T-cell (primary cell): Measurements from ENCODE around the gene SFPQ. TPM values are rescaled to one million over a fixed set of nuclear protein-coding genes. Genes with fewer than 3 reads are reported as not detected.

Experiments
- ATAC-seq, 4 experiments: fragments of 200-7000 bp in 3 of 4; fragments of 150-1000 bp in 1 of 4; cut with Tn5 transposase; replicated peaks in 1 of 4; 1 replicate in 3 of 4; 2 replicates in 1 of 4; pipeline ENCODE4 v1.10.0; 2021; ENCODE audit warnings: moderate library complexity in 3 of 4, mild to moderate bottlenecking in 2 of 4, moderate number of reproducible peaks in 1 of 4
- CTCF ChIA-PET, 2 donors: fragments of 300-600 bp; sonication (Branson Sonifier 250); formaldehyde crosslinking; loops; one replicate each; lab custom pipeline; 2022; ENCODE audit warnings: antibody characterized with exemption in 2 of 2; lab: Charles Lee
- POLR2A ChIA-PET, 2 donors: fragments of 300-600 bp; sonication (Branson Sonifier 250); formaldehyde crosslinking; loops; one replicate each; lab custom pipeline; 2022; ENCODE audit warnings: antibody characterized with exemption in 2 of 2; lab: Charles Lee
- DNase-seq, 35 experiments: peaks; one replicate each; pipeline versions ENCODE4 v3.0.0 to v3.0.0-alpha.2; 2013 to 2023
- H3K27ac ChIP-seq: one replicate; pipeline ENCODE4 v1.5.1; 2013; ENCODE audit warnings: low read length
- H3K27me3 ChIP-seq, 2 experiments: replicated peaks in 1 of 2; 1 replicate in 1 of 2; 2 replicates in 1 of 2; pipeline versions ENCODE4 v1.6.1 to v1.7.0; 2013; ENCODE audit warnings: low read length in 1 of 2, mixed read lengths in 1 of 2; ENCODE audit not compliant: control insufficient read depth in 2 of 2, insufficient read depth in 2 of 2; ENCODE audit errors: extremely low read depth in 1 of 2
- H3K36me3 ChIP-seq, 2 donors: 1 replicate in 1 of 2; 2 replicates in 1 of 2; pipeline versions ENCODE4 v1.6.1 to v1.7.0; 2013; ENCODE audit warnings: low read length in 1 of 2; ENCODE audit not compliant: control insufficient read depth in 2 of 2, insufficient read depth in 1 of 2; ENCODE audit errors: extremely low read depth in 1 of 2
- H3K4me1 ChIP-seq, 2 experiments: 1 replicate in 1 of 2; 2 replicates in 1 of 2; pipeline versions ENCODE4 v1.6.1 to v1.7.0; 2013; ENCODE audit warnings: low read length in 2 of 2, mixed read lengths in 1 of 2; ENCODE audit not compliant: insufficient read depth in 2 of 2, control insufficient read depth in 1 of 2; ENCODE audit errors: extremely low read depth in 1 of 2
- H3K4me3 ChIP-seq, 2 donors: 1 replicate in 1 of 2; 2 replicates in 1 of 2; pipeline versions ENCODE4 v1.5.1 to v1.7.0; 2013; ENCODE audit warnings: mild to moderate bottlenecking in 2 of 2, low read length in 1 of 2, moderate library complexity in 1 of 2; ENCODE audit not compliant: control insufficient read depth in 1 of 2; ENCODE audit errors: extremely low read depth in 1 of 2
- H3K9me3 ChIP-seq: 2 replicates; pipeline ENCODE4 v1.7.0; 2013
- H3K27ac Mint-ChIP-seq, 2 donors: one replicate each; pipeline ENCODE4 v1.8.0; 2020 to 2021; ENCODE audit warnings: mild to moderate bottlenecking in 2 of 2, mixed read lengths in 2 of 2
- H3K27me3 Mint-ChIP-seq, 2 donors: one replicate each; pipeline ENCODE4 v1.8.0; 2021 to 2022; ENCODE audit warnings: mixed read lengths in 2 of 2
- H3K36me3 Mint-ChIP-seq: one replicate; pipeline ENCODE4 v1.8.0; 2021; ENCODE audit warnings: mixed read lengths
- H3K4me1 Mint-ChIP-seq, 3 donors: one replicate each; pipeline ENCODE4 v1.8.0; 2020 to 2022; ENCODE audit warnings: mixed read lengths in 3 of 3, mild to moderate bottlenecking in 1 of 3
- H3K4me3 Mint-ChIP-seq, 3 donors: one replicate each; pipeline ENCODE4 v1.8.0; 2020 to 2022; ENCODE audit warnings: mild to moderate bottlenecking in 3 of 3, mixed read lengths in 3 of 3, moderate library complexity in 3 of 3
- H3K9me3 Mint-ChIP-seq, 3 donors: one replicate each; pipeline ENCODE4 v1.8.0; 2020 to 2022; ENCODE audit warnings: mixed read lengths in 3 of 3
- WGBS: methylation state at CpG from one replicate; pipeline ENCODE4 v1.1.5; 2013; ENCODE audit warnings: missing lambda C conversion rate; ENCODE audit not compliant: insufficient coverage; 5-methylcytosine and 5-hydroxymethylcytosine counted together
- total RNA-seq, 35 experiments: library from RNA in 6 of 35; stranded (reverse) in 6 of 35; fragments of 120-200 nt in 1 of 35; gene quantifications; one replicate each; pipeline versions ENCODE4 v1.2.1 to v1.2.4 and lab custom pipeline; 2013 to 2026

The SFPQ gene
- total RNA-seq, 5 donors from 2014 or later (not counting 1 experiment from before 2014, with no cell fraction given) = 287 to 589 (median 319) TPM

- H3K36me3 Mint-ChIP-seq = peaks cover 89% of the 10 kb centered on the region
- 0% methylated on average over 1 of the region's 12 CpGs for WGBS
- H3K4me1 ChIP-seq = peaks cover 31 to 50% of the 10 kb centered on the region in 2 experiments
Observed at GRCh38 chr1:35184495-35185199, 8.3 kb downstream of the SFPQ start.

GRCh38 chr1:35181790-35182455 lies 11.0 kb downstream of the SFPQ start:
- DNase-seq = no peak
- no peaks in the 10 kb centered on the region for H3K27me3 Mint-ChIP-seq
- CTCF ChIA-PET = no interaction called here
- Histone ChIP-seq H3K4me3 (no peak overlapping the region), H3K9me3 (no peaks in the 10 kb centered on the region), H3K27ac (no peak overlapping the region), H3K36me3 (peaks cover 11 to 98% of the 10 kb centered on the region in 2 donors), H3K27me3 (no peaks in the 10 kb centered on the region), H3K4me1 (peaks cover 8 to 35% of the 10 kb centered on the region in 2 experiments)
- WGBS = 38% methylated on average over 1 of the region's 4 CpGs
- peak overlapping the region; percentile 17 to 61 for H3K27ac Mint-ChIP-seq
- peaks cover 73 to 84% (median 77%) of the 10 kb centered on the region in 3 donors for H3K4me1 Mint-ChIP-seq
- POLR2A ChIA-PET = interaction anchor here (0.8 to 1.1 kb wide), 3 partner anchors 9 to 12 kb away, joined by 3 to 9 read pairs (median 3); partner anchors contain the start of gene SFPQ (in 1 of the 2)
- peaks cover 81% of the 10 kb centered on the region for H3K36me3 Mint-ChIP-seq
- no peaks in the 10 kb centered on the region for H3K9me3 Mint-ChIP-seq
- no peak overlapping the region for H3K4me3 Mint-ChIP-seq
- no peak for ATAC-seq

More at GRCh38 chr1:35184495-35185199, 8.3 kb downstream of the SFPQ start:
- Mint-ChIP-seq H3K27ac (peak overlapping the region; percentile 17 to 70), H3K4me3 (peak overlapping the region in 1 of 3 donors; percentile 49), H3K9me3 (no peaks in the 10 kb centered on the region), H3K27me3 (no peaks in the 10 kb centered on the region), H3K4me1 (peaks cover 96 to 99% (median 97%) of the 10 kb centered on the region in 3 donors)
- peaks cover 3 to 98% of the 10 kb centered on the region in 2 donors for H3K36me3 ChIP-seq
- no peak overlapping the region for H3K27ac ChIP-seq
- ChIA-PET CTCF (no interaction called here), POLR2A (interaction anchor here (0.5 to 1.0 kb wide), 3 partner anchors 8 to 21 kb away, joined by 3 to 7 read pairs (median 4); partner anchors contain the start of gene SFPQ (in 1 of the 2))
- DNase-seq (no peak), ATAC-seq (no peak)
- H3K4me3 ChIP-seq = no peak overlapping the region
- no peaks in the 10 kb centered on the region for H3K27me3 ChIP-seq
- no peaks in the 10 kb centered on the region for H3K9me3 ChIP-seq

- H3K4me1 ChIP-seq = peaks cover 6 to 25% of the 10 kb centered on the region in 2 experiments
- WGBS = 98% methylated on average over 5 of the region's 7 CpGs
- CTCF ChIA-PET = interaction anchor here in 1 of 2 donors (0.6 kb wide), 1 partner anchor 118 kb away, joined by 3 read pairs; no protein-coding TSS in a partner anchor
- DNase-seq (no peak), ATAC-seq (no peak)
- H3K4me3 Mint-ChIP-seq = peak overlapping the region in 1 of 3 donors; percentile 32
- H3K4me3 ChIP-seq = no peak overlapping the region
- H3K27ac Mint-ChIP-seq = peak overlapping the region in 1 of 2 donors; percentile 13
- H3K27ac ChIP-seq = no peak overlapping the region
- POLR2A ChIA-PET = interaction anchor here in 1 of 2 donors (0.8 to 1.0 kb wide), 3 partner anchors 8 to 13 kb away, joined by 3 to 9 read pairs (median 3); partner anchors contain the start of gene SFPQ
- no peaks in the 10 kb centered on the region for H3K27me3 Mint-ChIP-seq
- no peaks in the 10 kb centered on the region for H3K9me3 Mint-ChIP-seq
- H3K36me3 ChIP-seq = peaks cover 11 to 98% of the 10 kb centered on the region in 2 donors
- H3K9me3 ChIP-seq = no peaks in the 10 kb centered on the region
- H3K36me3 Mint-ChIP-seq = peaks cover 77% of the 10 kb centered on the region
- H3K4me1 Mint-ChIP-seq = peaks cover 62 to 73% (median 67%) of the 10 kb centered on the region in 3 donors
- H3K27me3 ChIP-seq = no peaks in the 10 kb centered on the region
Observed at GRCh38 chr1:35180776-35181374, 12.1 kb downstream of the SFPQ start.

GRCh38 chr1:35179908-35180307 lies 13.0 kb downstream of the SFPQ start:
- Mint-ChIP-seq H3K27me3 (no peaks in the 10 kb centered on the region), H3K4me1 (peaks cover 52 to 65% (median 57%) of the 10 kb centered on the region in 3 donors), H3K4me3 (peak overlapping the region in 1 of 3 donors; percentile 32), H3K9me3 (no peaks in the 10 kb centered on the region), H3K27ac (no peak overlapping the region), H3K36me3 (peaks cover 75% of the 10 kb centered on the region)
- Histone ChIP-seq H3K4me1 (peaks cover 6 to 17% of the 10 kb centered on the region in 2 experiments), H3K27me3 (no peaks in the 10 kb centered on the region), H3K9me3 (no peaks in the 10 kb centered on the region), H3K4me3 (no peak overlapping the region), H3K27ac (no peak overlapping the region), H3K36me3 (peaks cover 11 to 98% of the 10 kb centered on the region in 2 donors)
- ChIA-PET POLR2A (interaction anchor here (0.6 to 1.1 kb wide), 4 partner anchors 11 to 187 kb away, joined by 3 to 5 read pairs (median 3); no protein-coding TSS in a partner anchor), CTCF (interaction anchor here (0.6 to 0.7 kb wide), 3 partner anchors 20 to 1244 kb away, joined by 3 to 5 read pairs (median 4); no protein-coding TSS in a partner anchor)
- no CpG with 5 or more reads among the region's 1 CpG for WGBS
- DNase-seq (no peak), ATAC-seq (no peak)

- ChIA-PET POLR2A (interaction anchor here in 1 of 2 donors (0.7 to 1.2 kb wide), 2 partner anchors 10 to 83 kb away, joined by 3 to 4 read pairs; no protein-coding TSS in a partner anchor), CTCF (no interaction called here)
- Mint-ChIP-seq H3K36me3 (peaks cover 70% of the 10 kb centered on the region), H3K4me3 (no peak overlapping the region), H3K4me1 (peaks cover 44 to 57% (median 49%) of the 10 kb centered on the region in 3 donors), H3K9me3 (no peaks in the 10 kb centered on the region), H3K27ac (no peak overlapping the region), H3K27me3 (no peaks in the 10 kb centered on the region)
- peaks cover 11 to 89% of the 10 kb centered on the region in 2 donors for H3K36me3 ChIP-seq
- peaks cover 3 to 17% of the 10 kb centered on the region in 2 experiments for H3K4me1 ChIP-seq
- no CpG with 5 or more reads among the region's 2 CpGs for WGBS
- H3K4me3 ChIP-seq = no peak overlapping the region
- DNase-seq = no peak
- no peak overlapping the region for H3K27ac ChIP-seq
- no peak for ATAC-seq
- no peaks in the 10 kb centered on the region for H3K27me3 ChIP-seq
- no peaks in the 10 kb centered on the region for H3K9me3 ChIP-seq
Observed at GRCh38 chr1:35178874-35179380, 14.0 kb downstream of the SFPQ start.
